Activated CD4-positive, CD25-positive, alpha-beta regulatory T cell treated with anti-CD3 and anti-CD28 coated beads, Interleukin-2, amount 50 U/mL, for 24 hours (primary cell): ENCODE results near the gene GABPA.
A peak's percentile ranks its signal among the peaks of the same experiment; 100 is the strongest.
"Not testable (repeated sequence)": the region's sequence is repeated elsewhere in the genome, so short reads cannot be mapped to it uniquely, and the experiment has no call there.

Source experiments
- ATAC-seq, 2 donors: fragments of 150-1000 bp; cut with Tn5 transposase; one replicate each; pipeline ENCODE4 v1.10.0; 2021; ENCODE audit warnings: mild to moderate bottlenecking in 1 of 2, moderate library complexity in 1 of 2

GABPA gene

GRCh38 chr21:25734904-25735645 lies at the start of gene GABPA, which contains the start of gene ATP5PF:
Gene GABPA, plus strand, starts transcription at chr21:25734972. Its CDS starts 6,627 bp downstream, at chr21:25741599.
Gene ATP5PF, minus strand, starts transcription at chr21:25734904. Its CDS starts 5,110 bp downstream, at chr21:25729794.
- ATAC-seq = peak; percentile 96

DNA sequence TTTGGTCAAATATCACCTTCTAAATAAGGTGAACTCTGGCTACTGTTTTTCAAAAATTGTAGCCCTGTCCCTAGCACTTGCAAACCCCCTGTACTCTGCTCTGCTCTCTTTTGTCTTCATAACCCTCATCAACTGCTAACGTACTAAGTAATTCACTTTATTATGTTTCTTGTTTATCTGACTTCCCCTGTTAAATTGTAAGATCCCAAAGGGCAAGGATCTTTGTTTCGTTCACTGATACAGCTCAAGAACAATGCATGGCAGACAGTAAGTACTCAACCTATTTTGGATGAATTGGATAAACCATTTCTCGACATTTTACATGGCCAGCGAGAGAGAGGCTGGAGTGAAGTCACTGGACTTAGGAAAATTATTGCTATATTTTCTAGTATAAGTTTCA lies 47.0 kb upstream of the GABPA start:
- no peak for ATAC-seq

GRCh38 chr21:25688275-25689155 lies 46.3 kb upstream of the GABPA start:
- no peak for ATAC-seq

- no peak for ATAC-seq
Observed at GRCh38 chr21:25689226-25689625, 45.5 kb upstream of the GABPA start.

GRCh38 chr21:25691976-25692375 lies 42.8 kb upstream of the GABPA start:
- no peak for ATAC-seq

- not testable (repeated sequence) for ATAC-seq
Observed at GRCh38 chr21:25695461-25695860, 39.3 kb upstream of the GABPA start.

GRCh38 chr21:25700741-25701140 lies 34.0 kb upstream of the GABPA start:
- no peak for ATAC-seq

- ATAC-seq = no peak
Observed at GRCh38 chr21:25701529-25701928, 33.2 kb upstream of the GABPA start.

GRCh38 chr21:25708467-25709065 lies 26.2 kb upstream of the GABPA start:
- no peak for ATAC-seq

DNA sequence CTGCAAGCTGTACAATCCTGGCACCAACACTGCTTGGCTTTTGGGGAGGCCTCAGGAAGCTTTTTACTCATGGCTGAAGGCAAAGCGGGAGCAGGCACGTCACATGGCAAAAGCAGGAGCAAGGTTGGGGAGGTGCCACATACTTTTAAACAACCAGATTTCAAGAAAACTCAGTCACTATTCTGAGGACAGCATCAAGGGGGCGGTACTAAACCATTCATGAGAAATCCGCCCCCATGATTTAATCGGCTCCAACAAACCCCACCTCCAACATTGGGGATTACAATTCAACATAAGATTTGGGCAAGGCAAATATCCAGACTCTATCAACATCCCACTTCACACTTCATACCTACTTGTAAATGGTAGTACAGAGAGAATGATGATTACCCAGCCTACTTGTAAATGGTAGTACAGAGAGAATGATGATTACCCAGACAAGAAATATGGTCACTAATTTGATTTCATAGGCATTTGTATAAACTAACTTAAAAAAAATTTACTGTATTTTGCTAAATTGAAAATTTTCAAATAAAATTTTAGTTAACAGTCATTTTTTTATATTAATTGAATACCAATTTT lies 25.0 kb upstream of the GABPA start:
- ATAC-seq = no peak

GRCh38 chr21:25710550-25710949 lies 24.2 kb upstream of the GABPA start:
- no peak for ATAC-seq

DNA sequence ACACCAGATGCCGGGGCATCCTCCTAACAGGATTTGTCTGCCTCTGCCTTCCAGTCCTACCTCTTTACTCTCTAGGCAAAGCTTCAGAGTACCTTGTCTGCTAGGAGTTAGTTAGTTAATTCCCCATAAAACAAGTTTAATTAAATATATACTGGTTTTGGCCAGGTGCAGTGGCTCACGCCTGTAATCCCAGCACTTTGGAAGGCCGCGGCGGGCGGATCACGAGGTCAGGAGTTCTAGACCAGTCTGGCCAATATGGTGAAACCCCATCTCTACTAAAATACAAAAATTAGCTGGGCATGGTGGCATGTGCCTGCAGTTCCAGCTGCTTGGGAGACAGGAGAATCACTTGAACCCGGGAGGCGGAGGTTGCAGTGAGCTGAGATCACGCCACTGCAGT lies 20.7 kb upstream of the GABPA start:
- ATAC-seq = not testable (repeated sequence)

DNA sequence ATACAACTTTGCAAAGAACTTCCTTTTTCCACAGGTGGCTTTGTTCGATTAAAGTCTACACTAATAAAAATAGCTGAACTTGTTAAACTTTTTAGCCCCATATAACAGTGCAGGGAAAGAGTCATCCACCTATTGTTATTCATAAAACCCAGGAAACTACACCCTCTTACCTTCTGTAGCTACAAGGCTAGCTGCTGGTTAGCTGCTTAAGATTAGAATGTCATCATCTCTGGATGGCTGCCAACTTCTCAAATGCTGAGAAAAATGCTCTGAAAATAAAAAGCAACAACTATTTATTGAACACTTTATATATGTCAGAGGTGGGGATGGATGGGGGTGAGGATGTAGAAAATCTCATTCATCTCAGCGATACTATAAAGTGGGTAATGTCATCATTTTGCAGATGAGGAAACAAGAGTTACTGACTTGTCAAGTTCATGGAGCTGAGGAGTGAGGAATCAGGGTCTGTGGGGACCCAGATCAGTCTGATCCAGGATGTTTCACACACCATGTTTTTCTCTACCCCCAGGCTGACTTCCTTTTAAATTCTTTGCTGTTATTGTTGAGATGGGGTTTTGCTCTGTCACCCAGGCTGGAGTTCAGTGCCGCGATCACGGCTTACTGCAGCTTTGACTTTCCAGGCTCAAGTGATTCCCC lies 17.2 kb upstream of the GABPA start:
- no peak for ATAC-seq

DNA sequence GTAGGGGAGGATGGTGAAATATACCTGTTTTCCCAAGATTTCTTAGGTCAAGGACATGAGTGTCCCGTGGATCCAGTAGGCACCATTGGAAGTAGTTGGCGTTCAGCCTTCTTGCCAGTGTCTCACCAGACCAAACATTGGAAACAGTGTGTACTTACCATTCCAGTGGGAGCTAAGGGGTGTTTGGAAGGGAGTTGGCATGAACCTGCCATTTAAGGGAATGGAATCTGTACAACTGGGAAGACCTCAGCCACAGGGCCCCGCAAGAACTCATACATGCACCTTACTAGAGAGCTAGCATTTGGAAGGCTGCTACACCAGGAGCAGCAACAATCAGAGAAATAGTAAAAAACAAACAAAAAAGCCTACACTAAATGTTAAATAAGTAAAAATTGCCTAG lies 12.8 kb upstream of the GABPA start:
- ATAC-seq = no peak

GRCh38 chr21:25722631-25723030 lies 12.1 kb upstream of the GABPA start:
- no peak for ATAC-seq

DNA sequence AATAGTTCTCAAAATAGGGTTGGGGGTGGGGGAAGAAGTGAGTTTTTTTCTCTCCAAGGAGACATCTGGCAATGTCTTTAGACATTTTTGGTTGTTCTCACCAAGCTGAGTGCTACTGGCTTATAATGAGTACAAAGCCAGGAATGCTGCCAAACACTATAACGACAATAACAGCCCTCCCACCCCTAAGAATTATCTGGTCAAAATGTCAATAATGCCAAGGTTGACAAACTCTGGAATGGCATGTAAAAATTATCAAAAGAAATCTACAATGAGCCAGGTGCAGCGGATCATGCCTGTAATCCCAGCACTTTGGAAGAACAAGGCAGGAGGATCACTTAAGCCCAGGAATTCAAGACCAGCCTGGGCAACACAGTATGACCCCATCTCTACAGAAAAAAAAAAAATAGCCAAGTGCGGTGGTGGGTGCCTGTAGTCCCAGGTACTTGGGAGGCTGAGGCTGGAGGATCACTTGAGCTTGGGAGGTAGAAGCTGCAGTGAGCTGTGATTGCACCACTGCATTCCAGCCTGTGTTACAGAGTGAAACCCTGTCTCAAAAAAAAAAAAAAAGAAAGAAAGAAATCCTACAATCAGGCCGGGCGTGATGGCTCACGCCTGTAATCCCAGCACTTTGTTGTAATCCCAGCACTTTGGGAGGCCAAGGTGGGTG lies 2.5 kb upstream of the GABPA start:
- no peak for ATAC-seq

DNA sequence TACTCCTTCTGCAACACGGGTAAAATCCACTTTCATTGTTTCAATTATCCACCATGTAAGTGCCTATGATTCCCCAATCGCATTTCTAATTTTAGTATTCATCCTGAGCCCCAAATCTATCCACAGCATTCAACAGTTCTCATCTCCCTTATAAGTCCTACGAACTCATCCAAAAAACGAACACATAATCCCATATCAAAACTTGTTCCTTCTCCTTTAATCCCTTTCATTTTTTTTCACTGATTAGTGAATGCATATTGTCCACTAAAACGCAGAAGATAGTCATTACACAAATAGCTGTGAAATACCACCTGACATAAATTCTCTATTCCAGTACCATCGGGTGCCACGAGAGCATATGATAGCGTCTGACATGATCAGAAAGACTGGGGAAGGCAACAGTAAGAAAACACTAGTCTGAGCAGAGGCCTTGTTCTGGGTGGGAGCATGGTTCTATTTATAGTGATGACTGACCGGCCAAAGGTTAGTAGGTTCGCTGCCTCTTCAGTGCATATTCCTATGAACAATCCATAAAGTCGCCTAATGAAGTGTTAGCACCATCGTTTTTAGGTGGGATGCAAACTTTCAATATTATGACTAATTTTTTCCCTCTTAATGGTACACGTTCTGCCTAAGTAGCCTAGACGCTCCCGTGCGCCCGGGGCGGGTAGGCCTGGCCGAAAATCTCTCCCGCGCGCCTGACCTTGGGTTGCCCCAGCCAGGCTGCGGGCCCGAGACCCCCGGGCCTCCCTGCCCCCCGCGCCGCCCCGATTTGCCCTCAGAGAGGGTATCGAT lies 716 bp upstream of the GABPA start:
- ATAC-seq = peak in 1 of 2 donors; percentile 3

GRCh38 chr21:25734654-25734903 lies 193 bp upstream of the GABPA start:
- ATAC-seq = no peak

DNA sequence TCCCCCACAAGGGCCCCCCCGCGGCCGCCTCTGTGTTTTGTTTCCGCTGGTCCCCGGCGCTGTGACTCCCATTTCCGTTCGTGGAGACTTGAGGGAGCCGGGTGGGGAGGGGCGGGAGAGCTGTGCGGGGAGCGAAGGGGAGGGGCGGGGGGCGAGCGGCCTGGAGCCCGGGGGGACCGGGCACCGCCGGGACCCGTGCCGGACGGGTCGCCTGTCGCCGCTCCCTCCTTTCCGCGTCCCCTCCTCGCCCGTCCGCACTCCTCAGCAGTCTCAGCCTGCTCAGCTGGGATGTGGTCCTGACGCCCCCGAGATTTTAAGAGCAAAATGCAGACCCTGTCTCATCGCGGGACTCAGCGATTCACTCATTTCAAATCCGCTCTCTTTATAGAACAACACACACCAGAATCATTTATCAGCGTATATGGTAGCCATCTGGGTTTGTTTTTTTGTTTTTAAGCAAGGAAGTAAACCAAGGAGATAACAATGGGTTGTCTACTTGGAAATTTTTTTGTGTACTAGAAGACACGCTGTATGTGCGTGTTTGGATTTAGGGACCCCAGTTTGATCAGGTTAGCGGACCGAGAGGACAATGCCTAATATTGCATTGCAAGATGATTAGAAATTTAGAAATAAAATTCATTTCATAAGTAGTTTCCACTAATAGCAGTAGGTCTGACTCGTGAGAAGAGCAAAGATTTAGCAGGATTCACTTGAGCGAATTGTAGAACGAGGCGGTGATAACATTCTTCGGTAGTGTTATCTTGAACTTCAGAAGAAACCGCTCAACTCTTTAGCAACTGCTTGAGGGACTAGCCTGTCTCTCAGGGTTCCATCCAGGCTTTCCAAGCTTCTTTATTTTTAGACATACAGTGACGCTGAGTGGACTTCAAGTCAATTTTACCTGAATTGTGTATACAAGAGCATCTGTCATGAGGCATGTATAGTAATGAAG lies 1.1 kb downstream of the GABPA start:
- peak; percentile 26 to 42 for ATAC-seq

GRCh38 chr21:25737421-25737820 lies 2.6 kb downstream of the GABPA start:
- ATAC-seq = no peak
